HG03039 (cell line): ENCODE measurements around the gene PLOD1.
"Not testable (repeated sequence)": the region's sequence is repeated elsewhere in the genome, so short reads cannot be mapped to it uniquely, and the experiment has no call there.

Source experiments
- ATAC-seq: cut with Tn5 transposase; IDR thresholded peaks from one replicate; pipeline ENCODE4 v1.9.1; 2021; ENCODE audit warnings: mild to moderate bottlenecking, moderate library complexity; ENCODE audit not compliant: unreplicated experiment

The PLOD1 gene

DNA sequence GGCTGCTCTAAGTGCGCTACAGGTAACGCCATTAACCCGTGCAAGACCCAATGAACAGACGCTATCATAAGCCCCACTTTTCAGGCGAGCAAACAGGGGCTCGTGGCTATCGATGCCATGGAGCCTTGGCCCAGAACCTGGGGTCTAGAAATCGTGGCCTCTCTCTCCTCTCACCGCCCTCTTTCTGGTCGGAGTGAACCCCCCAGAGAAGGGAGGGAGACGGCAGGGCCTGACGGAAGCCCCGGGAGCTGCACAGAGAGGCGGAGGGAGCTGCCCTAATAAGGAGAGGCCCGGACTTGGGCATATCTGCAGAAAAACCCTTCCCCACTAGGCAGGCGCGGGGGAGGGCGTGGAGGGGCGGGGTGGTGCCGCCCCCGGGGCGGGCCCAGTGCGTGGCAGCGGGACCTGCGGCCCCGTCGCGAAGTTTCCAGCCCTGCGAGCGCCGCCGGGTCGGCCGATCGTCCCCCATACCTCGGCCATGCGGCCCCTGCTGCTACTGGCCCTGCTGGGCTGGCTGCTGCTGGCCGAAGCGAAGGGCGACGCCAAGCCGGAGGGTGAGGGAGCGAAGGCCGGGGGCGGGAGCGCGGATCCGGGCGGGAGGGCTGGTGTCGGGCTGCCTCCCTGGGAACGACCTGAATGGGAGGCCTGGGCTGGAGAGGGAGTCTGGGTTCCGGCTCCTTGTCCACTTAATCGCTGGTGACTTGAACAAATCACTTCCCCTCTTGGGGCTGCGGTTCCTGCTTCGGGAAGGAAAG is at the start of gene PLOD1:
PLOD1 (plus strand) TSS at position 416 of the 755 bp plus-strand sequence; CDS start at position 479, 63 bp downstream.
- ATAC-seq = peak; percentile 67

DNA sequence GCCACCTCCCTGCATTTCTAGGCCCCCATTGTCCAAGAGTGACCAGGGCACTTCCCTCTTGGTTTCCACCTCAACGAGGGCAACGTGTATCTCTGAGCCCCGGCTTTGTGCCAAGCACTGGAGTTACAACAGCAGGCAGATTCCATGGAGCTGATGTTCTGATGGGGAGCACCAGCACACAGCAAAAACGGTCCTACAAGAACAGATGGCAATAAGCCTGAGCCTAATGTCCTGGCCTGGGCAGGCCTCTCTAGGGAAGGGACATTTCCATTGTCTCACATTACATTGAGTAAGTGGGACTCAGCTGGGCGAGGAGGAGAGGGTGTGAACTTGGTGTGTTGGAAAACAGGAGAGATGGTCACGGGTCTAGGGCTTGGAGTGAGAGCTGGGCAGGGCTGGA is 48.6 kb upstream of the PLOD1 start:
- ATAC-seq = no peak

DNA sequence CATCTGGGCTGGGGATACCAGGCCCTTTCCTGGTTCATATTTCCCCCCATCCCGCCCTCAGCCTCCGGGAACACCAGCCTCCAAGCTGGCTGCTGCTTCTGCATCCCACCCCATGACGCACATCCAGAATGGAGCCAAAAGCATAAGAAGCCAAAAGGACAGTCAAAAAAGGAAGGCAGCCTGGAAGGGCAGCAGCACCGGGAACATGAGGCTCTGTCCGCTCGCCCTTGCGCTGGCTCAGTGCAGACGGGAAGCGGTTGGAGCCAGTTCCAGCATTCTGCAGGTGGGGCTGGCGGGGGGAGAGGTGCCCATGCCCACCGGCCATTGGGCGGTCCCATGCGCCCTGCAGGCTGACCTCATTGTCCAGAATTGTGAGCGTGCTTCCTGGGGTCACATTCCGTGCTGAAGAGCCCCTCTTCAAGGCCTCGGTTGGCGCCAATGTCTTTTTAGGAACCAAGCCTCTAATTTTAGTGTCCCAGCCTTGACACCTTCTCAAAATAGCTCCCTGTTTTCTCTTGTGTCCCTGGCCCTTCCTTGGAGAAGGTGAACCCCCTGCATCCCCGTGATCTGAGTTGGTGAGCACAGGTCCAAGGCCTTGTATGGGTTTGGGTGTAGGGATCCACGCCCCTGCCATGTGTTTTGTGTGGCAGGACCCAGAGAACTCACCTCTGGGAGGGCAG is 47.4 kb upstream of the PLOD1 start:
- ATAC-seq = no peak

DNA sequence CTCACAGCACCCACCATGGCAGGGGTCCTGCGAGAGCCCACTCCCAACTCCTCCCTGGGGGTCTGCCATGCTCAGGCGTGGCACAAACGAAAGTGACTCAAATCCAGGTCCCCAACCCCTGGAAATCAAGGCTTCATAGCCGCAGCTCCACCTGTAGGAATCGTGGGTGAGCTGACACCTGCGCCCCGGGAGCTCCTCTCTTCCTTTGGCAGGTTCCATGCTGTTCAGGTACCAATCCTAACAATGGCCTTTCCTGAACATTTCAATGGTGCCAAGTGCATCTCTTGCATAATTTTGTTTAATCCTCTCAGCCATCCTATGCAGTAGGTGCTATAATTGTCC is 46.9 kb upstream of the PLOD1 start:
- ATAC-seq = no peak

DNA sequence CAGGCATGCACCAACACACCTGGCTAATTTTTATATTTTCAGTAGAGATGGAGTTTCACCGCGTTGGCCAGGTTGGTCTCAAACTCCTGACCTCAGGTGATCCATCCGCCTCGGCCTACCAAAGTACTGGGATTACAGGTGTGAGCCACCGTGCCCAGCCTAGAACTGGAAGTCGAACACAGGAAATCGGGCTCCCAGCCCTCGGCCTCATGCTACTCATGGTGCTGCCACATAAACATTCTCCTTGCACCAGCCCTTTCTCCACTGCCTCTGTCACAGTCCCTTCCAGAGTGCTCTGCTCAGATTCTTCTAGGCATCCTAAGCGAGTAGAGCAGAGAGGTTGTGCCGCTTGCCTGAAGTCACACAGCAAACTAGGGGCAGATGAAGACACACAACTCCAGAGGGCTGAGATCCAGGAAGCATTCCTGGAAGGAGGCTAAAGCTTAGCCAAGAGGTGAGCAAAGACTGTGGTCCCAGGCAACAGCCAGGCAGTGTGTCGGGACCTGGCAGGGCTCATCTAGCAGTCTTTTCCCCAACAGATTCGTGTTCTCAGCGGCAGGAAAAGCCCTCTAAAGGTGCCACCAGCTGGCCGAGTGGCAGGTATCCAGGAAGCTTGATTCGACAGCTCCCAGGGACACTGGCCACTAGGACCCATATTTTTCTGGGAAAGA is 46.2 kb upstream of the PLOD1 start:
- ATAC-seq = no peak

DNA sequence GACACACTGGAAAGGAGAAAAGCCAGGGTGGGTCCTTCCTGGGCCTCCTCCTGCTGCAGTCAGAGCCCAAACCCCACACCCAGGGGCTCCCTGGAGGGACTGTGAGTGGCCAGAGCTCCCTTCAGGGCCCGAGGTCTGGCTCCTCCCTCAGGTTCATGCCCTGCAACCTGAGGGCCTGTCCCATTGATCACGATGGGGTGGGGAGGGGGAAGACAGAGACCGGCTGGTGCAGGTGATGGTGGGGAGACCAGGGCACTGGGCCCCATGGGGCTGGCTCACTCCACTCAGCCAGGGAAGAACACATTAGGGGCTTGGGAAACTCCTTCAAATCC is 45.7 kb upstream of the PLOD1 start:
- ATAC-seq = no peak

DNA sequence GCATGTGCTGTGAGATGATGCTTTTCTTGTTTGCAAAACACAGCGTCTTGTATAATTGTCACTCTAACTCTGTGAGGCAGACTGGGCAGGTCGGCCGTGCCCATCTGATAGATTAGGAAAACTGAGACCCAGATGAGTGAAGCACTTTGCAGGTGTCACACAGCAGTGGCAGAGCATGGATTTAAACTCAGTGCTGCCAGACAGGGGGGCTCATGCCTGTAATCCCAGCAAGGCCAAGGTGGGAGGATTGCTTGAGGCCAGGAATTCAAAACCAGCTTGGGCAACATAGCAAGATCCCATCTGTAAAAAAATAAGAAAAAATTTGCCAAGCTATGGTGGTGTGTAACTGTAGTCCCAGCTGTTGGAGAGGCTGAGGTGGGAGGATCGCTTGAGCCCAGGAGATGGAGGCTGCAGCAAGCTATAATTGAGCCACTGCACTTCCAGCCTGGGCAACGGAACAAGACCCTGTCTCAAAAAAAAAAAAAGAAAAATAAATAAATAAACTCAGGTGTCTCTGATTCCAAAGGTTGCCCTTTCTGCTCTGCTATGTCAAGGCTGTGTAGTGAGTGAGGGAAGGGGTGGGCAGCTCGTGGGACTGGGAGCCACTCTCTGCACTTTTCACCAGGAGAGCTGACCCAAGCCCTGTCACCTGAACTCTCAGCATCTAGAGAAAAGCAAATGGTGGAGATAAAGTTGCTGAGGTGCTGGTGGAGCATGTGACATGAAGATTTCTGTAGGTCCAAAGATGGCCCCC is 42.9 kb upstream of the PLOD1 start:
- no peak for ATAC-seq

DNA sequence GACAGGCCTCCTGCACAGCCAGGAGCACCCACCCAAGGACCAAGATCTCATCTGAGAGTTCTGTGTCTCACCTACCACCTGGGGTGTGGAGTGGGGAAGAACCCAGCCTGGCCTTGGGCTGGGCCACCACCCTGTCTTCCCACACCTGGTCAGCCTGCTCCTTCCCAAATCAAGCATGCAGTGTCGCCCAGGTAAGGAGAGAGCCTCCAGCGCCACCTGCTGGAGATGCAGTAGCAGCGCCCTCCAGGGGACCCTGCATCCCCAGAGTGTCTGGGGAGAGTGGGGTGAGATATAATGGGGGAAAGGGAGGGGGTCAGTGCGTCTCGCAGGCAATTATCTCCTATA is 40.6 kb upstream of the PLOD1 start:
- no peak for ATAC-seq

- ATAC-seq = not testable (repeated sequence)
Measured at GRCh38 chr1:11894501-11894900, 40.0 kb upstream of the PLOD1 start.

GRCh38 chr1:11898086-11898785 is 36.3 kb upstream of the PLOD1 start:
- no peak for ATAC-seq

DNA sequence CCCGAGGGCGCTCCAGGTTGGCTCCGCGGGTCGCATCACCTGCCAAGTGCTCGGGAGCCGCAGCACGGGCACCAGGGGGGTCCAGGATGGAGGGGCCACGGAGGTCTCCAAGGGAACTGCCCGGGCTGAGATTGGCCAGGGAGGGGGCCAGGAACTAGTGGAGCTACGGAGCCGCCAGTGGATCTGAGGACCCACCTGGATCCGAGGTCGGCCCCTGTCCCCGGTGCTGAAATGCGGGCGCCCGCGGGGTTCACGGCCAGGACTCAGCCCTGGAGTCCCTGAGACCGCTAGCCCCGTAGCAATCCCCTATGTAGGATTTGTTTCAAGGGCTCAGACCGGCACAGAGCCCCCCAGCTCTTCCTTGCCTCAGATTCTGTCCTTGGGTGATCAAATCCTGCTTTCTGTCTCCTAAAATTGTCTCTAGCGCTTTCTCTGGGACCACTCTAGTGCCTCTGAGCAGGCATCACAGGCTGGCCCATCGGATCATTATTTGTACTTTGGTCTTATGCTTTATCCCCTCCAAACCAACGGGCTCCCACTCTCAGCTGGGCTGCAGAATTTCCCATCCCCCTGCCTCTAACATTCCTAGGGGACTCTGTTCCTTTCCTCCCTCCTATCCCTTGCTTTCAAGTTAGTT is 35.6 kb upstream of the PLOD1 start:
- ATAC-seq = no peak

GRCh38 chr1:11901446-11901845 is 33.1 kb upstream of the PLOD1 start:
- ATAC-seq = not testable (repeated sequence)

- ATAC-seq = no peak
Measured at GRCh38 chr1:11903210-11903609, 31.3 kb upstream of the PLOD1 start.

- not testable (repeated sequence) for ATAC-seq
Measured at GRCh38 chr1:11904156-11904555, 30.4 kb upstream of the PLOD1 start.

GRCh38 chr1:11904978-11905377 is 29.5 kb upstream of the PLOD1 start:
- no peak for ATAC-seq

GRCh38 chr1:11906870-11907269 is 27.6 kb upstream of the PLOD1 start:
- no peak for ATAC-seq

GRCh38 chr1:11907275-11908094 is 27.0 kb upstream of the PLOD1 start:
- peak; percentile 37 for ATAC-seq

DNA sequence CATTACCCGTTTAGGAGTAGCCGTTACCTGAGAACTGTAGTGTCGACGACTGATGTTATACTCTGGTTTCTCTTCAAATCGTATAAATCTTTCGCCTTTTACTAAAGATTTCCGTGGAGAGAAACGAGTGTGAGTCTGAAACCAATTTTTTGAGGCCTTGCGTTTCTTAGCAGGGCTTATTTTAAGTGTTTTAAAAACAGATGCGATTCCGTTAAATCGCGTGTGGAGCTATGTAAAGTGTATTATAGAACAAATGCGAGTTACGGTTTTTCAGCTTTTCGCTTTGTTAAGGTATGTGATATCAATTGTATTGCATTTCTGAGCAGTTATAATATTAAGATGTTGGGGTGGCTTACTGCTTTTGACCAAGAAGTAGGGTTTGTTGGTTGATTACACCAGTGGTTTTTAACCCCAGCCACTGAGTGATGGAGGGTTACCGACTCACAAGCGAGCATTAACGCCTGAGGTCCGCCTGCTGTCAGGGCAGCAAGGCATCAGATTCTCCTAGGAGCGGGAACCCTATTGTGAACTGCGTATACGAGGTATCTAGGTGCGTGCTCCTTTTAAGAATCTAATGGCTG is 26.3 kb upstream of the PLOD1 start:
- peak; percentile 40 for ATAC-seq

GRCh38 chr1:11910914-11911228 is 23.6 kb upstream of the PLOD1 start:
- ATAC-seq = not testable (repeated sequence)
